SU-DHL-6 (cell line): Measurements from ENCODE around the gene POLRMT.
"Not testable (repeated sequence)": the region's sequence is repeated elsewhere in the genome, so short reads cannot be mapped to it uniquely, and the experiment has no call there.

Source experiments
- CTCF ChIP-seq: fragments of 200-600 bp; sonication (generic); IDR thresholded peaks from one replicate; pipeline ENCODE4 v1.5.1; 2017; ENCODE audit warnings: antibody characterized with exemption, mild to moderate bottlenecking, low read length, moderate library complexity; ENCODE audit not compliant: insufficient read depth, poor library complexity, severe bottlenecking
- EZH2phosphoT487 ChIP-seq: fragments of 200-600 bp; sonication (generic), shearing (Covaris generic); conservative IDR thresholded peaks from 2 replicates; pipeline ENCODE4 v1.6.1; 2018; ENCODE audit warnings: mild to moderate bottlenecking, antibody characterized with exemption, low read length, moderate library complexity, mixed read lengths

- not testable (repeated sequence) for TF ChIP-seq CTCF, EZH2phosphoT487
These were observed 48.2 kb downstream of the POLRMT start for GRCh38 chr19:585146-585545.
